GM12872 (cell line): ENCODE data around the gene XYLT1.

Experiments
- TF ChIP-seq, protein P1 (sequence below): IDR thresholded peaks from 3 replicates; pipeline ENCODE4 v1.5.1; 2011; ENCODE audit warnings: low read depth, mild to moderate bottlenecking, low read length, moderate library complexity; ENCODE audit not compliant: insufficient read depth

XYLT1 gene

DNA sequence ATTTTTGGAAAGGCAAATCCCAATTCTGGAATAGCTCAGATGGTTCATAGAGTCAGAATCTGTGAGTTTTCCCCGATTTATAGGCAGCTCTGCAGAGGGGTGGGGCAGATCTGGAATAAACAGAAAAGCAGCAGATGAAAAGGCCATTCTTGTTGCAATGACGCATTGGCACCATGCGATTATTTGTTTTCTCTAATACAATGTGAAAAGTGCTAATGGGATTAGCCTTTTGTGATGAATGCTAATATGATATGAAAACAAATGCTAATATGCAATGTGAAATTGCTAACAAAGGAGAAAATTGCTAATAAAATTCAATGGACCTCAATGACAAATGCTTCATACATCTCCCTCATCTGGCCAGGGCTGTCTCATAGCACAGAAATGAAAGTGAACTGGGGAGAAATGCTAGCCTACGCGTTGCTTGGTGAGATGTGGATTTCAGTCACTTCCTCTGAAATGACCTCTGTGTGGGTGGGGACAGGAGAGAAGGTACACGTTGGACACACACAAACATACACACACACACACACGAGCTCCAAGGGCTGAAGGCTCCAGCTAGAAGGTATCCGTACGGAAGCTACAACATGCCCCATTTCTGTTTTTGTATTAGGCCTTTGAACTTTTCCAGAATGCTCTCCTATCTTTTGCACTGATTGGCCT, 394.5 kb downstream of the XYLT1 start:
- TF ChIP-seq, protein P1, sequence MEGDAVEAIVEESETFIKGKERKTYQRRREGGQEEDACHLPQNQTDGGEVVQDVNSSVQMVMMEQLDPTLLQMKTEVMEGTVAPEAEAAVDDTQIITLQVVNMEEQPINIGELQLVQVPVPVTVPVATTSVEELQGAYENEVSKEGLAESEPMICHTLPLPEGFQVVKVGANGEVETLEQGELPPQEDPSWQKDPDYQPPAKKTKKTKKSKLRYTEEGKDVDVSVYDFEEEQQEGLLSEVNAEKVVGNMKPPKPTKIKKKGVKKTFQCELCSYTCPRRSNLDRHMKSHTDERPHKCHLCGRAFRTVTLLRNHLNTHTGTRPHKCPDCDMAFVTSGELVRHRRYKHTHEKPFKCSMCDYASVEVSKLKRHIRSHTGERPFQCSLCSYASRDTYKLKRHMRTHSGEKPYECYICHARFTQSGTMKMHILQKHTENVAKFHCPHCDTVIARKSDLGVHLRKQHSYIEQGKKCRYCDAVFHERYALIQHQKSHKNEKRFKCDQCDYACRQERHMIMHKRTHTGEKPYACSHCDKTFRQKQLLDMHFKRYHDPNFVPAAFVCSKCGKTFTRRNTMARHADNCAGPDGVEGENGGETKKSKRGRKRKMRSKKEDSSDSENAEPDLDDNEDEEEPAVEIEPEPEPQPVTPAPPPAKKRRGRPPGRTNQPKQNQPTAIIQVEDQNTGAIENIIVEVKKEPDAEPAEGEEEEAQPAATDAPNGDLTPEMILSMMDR, result no peak

DNA sequence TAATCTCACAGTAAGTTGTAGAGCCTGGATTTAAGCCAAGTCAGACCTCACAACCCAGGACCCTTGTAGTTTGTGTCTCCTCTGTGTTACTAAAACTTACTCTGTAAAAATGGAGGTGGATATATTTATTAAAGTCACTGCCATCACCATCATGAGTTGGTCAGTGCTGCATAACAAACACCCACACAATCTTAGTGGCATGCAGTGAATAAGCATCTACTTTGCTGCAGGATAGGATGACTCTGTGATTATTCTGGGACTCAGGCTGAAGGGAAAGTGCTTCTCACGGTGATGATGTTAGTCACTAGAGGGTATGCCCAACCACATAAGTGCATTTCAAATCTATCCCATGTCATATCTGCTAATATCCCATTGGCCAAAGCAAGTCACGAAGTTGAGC, 398.7 kb downstream of the XYLT1 start:
- TF ChIP-seq, protein P1, result no peak

- TF ChIP-seq, protein P1, result no peak
Observed at GRCh38 chr16:17070882-17071592, 399.7 kb downstream of the XYLT1 start.

GRCh38 chr16:17069681-17070080, 401.1 kb downstream of the XYLT1 start:
- TF ChIP-seq, protein P1, result no peak

DNA sequence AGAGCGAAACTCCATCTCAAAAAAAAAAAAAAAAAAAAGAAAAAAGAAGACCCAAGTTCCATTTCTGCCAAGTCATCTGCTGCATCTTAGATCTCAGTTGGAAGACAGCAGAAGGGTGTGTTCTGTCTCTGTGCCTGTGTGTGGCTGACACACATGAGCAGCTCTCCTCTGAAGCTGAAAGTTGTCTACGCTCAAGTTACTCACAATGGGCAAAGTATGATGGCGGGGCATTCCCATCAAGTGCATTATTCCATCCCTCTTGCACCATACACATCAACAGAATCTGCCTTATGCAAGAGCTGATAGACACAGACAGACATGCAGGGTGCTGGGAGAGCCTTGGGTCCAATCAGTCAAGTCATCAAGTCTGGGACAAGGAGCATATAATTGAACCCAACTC, 402.2 kb downstream of the XYLT1 start:
- TF ChIP-seq, protein P1, result no peak

DNA sequence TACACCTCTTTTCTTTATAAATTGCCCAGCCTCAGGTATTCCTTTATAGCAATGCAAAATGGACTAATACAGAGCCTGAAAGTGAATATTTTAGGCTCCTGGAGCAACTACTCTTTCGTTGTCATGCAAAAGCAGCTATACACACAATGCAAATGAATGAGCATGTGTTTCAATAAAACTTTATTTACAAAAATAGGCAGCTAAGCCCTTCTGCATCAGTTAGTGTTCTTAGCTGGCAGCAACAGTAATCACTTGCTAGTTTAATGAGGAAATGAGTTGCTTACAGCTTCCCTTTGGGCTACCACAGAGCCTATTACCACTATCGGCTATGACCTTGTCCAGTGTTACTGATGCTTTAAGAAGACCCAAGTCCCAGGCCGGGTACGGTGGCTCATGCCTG, 402.9 kb downstream of the XYLT1 start:
- TF ChIP-seq, protein P1, result no peak

DNA sequence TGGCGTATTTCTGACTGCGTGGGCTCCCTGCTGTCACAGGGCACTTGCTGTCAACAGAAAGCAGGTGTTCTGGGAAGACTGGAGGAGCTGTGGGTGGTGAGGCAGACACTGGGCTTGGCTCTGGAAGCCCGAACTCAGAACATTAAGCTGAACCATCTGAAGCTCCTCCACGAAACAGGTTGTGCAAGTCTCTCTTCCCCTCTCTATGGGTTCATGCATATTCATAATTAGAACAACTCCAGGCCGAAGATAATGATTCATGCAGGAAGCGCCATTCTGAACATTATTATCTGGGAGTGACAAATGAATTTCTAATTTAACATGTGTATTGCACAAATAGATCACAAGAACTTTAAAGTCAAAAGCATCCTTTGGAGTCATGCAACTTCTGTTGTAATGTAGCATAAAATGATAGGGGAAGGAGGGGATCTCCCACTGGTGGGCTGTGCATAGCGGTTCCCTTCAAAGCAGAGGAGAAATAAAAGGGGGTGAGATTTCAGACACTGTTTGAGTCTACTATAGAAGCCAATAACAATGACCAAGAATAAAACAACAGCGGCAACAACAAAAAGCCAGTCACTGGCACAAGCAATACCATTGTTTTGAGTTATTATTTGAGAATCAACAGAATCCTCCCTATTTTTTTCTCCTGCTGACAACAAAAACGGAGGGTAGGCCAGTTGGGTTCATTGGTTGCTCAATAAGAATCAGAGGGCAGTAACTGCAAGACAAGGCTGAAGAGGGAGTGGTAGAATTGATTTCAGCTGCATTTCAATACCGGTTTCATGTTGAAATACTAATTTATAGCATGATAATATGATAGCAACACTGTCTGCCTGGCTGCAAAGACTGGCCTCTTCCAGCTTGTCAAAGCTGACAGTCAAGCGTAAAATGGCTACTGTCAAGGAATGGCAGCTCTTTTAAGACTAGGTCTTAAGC, 407.3 kb downstream of the XYLT1 start:
- TF ChIP-seq, protein P1, result no peak
